HG02759 (cell line): ENCODE measurements around the gene PFKFB2.

Experiments
- ATAC-seq: cut with Tn5 transposase; IDR thresholded peaks from one replicate; pipeline ENCODE4 v1.9.1; 2021; ENCODE audit warnings: mild to moderate bottlenecking, moderate library complexity; ENCODE audit not compliant: unreplicated experiment

Gene PFKFB2

DNA sequence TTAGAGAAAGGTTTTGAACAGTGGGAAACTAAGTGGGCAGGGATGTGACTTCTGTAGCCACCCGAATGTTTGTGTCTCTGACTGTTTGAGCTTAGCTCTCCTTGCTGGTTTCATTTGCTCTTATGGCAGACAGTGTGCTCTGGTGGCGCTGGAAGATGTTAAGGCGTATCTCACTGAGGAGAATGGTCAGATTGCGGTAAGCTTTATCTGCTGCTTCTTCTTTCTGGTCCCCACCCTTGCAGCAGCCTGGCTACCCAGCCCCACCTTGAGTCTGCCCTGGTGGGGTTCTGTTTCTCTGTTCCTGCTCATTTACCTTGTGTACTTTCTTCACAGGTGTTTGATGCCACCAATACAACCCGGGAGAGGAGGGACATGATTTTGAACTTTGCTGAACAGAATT is 9.9 kb downstream of the PFKFB2 start:
- no peak for ATAC-seq

GRCh38 chr1:207064561-207064960 is 11.5 kb downstream of the PFKFB2 start:
- no peak for ATAC-seq

DNA sequence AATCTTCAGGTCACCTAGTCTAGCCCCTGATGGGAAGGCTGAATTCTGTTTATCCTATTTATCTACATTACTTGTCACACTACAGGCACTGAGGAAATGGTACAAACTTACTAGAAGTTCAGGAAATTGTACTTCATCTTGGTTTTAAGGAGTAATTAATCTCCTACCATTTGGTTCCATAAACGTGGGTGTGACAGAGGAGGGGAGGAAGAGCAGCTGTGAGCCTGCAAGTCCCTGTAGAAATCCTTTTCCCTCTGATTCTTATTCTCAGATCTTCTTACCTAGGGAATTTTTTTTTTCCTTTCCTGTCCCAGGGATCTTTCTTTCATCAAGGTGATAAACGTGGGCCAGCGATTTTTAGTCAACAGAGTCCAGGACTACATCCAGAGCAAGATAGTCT is 14.1 kb downstream of the PFKFB2 start:
- no peak for ATAC-seq

GRCh38 chr1:207067665-207068064 is 14.6 kb downstream of the PFKFB2 start:
- ATAC-seq: no peak

- ATAC-seq: no peak
Observed at GRCh38 chr1:207069061-207069460, 16.0 kb downstream of the PFKFB2 start.

DNA sequence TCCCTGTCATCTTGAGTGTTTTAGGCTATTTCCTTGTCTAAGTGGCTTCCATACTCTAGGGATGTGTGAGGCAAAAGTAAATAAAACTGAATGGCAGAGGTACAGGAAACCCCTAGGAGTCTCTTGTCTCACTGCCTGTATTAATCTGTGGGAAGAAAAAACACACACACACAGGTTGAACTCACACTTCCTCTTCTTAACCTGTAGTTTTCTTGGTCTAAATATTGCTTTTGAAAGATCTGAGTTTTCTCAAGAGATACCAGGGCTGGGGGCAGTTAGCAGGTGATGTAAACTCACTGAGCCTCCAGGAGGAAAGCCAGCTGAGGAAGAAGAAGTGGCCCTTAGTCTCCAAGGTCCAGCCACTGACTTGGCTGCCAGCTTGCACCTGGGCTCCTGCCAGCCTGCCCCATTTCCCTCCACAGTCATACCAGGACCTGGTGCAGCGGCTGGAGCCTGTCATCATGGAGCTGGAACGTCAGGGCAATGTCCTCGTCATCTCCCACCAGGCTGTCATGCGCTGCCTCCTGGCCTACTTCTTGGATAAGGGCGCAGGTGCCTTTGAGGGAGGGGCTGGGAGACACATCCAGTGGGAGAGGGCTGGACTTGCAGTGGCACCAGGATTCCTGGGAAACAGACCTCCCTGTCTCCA is 16.9 kb downstream of the PFKFB2 start:
- ATAC-seq: no peak

GRCh38 chr1:207070811-207071210 is 17.7 kb downstream of the PFKFB2 start:
- no peak for ATAC-seq

GRCh38 chr1:207071426-207071825 is 18.4 kb downstream of the PFKFB2 start:
- no peak for ATAC-seq

DNA sequence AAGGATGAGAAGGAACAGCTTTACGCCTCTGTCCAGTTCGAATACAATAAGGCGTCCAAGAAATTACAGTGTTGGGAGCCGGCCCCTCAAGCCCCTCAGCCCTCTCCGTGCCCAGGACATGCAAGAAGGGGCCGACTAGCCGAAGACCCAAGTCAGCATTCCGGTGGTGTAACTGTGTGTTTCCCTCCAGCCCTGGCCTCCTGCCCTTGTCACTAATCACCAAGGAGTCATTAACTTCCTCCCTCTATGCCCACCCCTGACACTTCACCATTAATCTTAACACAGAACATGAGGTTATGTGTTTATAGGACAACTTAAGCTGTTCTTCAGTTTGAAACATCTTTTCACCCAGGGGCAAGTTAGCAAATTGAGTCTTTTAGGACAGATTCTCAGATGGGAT is 19.2 kb downstream of the PFKFB2 start:
- ATAC-seq: no peak

GRCh38 chr1:207073906-207074820 is 21.1 kb downstream of the PFKFB2 start:
- no peak for ATAC-seq

GRCh38 chr1:207076181-207076955 is 23.3 kb downstream of the PFKFB2 start:
- no peak for ATAC-seq

DNA sequence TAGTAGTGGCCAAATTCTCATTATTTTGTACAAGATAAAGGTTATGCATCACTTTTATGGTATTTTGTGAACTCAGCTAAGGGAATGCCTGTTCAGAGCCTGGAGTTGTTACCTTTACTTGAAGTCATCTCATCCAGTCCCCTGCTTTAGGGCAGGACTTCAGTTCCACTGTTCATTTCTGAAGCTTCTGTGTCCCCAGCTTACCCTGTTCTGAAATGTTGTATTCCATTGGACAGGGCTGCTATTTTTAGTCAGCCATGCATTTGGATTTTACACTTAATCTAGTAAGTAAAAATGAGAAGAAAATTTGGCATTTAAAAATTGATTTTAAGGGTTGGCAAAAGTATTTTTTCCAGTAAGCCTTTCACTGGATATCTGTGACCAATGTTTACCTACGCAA is 23.9 kb downstream of the PFKFB2 start:
- no peak for ATAC-seq

DNA sequence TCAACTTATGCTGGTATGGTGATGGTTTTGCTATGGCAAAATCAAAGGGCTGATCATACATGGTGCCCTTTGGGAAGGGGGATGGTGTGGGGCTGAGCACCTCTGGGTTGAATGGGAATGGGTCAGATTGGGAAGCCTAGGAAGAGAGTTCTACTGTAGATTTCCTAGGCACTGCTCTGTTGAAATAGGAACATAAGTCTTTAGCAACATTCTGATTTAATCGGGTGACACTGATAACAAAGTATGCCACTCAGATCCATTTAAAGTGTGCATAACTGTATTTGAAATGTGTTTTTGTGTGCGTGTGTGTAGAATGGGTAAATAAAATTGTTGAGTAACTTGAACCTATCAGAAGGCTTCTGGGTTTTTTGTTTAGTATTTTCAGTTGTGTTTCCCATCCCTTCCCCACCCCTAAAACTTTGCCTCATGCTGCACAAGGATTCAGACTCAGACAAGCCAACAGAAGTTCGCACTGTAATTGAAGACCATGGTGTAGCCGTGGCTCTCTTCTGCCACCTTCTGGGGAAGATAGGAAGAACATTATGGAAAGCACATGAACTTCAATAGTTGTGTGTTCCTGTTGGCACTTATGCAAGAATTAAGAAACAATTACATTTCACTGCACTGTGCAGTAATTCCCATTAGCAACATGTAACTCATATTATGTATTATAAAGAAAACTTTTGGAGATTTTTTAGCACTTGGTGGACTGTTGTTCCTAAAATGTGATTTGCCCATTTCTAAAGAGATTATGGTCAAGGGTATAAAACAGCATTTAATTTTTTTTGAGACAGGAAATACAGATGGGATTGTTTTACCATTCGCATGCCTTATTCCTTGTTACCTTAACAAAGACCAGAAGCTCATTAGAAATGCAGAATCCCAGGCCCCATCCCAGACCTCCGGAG is 24.6 kb downstream of the PFKFB2 start:
- peak; percentile 70 for ATAC-seq

DNA sequence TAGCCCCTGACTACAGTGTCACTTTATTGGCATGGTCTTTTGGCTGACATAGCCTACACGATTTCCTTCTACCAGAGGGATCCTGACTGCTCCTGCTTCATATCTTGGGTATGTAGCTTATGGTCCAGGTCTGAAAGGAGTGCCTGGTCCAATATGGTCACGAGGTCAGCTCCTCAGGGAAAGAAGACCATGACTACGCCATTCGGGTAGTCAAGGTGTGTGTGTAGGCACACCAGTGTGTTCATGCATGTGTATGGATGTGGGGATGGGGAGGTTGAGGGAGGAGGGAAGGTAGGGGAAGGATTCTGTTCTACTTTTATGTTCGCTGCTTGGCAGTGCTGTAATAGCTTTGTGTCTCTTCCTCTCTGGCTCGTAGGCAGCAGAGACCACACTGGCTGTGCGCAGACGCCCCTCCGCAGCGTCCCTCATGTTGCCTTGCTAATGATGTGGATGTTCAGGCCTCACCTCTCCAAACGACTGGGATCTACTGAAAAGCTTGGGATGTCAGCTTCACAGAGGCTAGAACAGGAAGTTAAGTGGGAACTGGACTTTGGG is 25.6 kb downstream of the PFKFB2 start:
- no peak for ATAC-seq

DNA sequence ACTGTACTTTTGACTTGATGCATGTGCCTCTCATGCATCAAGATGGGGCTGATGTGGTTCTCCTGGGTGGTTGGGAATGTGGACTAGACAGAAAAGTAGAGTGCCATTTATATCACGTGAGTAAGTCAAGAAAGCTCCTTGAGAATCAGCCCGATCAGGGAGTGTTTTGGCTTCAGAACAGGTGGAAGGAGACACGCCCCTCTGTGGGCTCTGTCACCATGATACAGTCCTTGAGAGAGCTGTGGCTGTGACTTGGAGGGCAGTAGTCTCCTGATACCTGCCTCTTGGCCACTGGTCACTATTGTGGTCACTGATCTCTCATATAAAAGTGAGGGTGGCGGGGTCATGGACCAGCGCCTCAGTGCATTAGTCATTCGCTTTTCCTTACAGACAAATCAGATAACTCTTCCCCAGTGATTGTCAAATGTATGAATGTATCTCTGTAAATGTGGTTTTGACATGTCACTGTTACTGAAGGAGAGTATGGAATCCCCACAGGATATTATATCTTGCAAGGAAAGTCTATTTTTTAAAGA is 26.7 kb downstream of the PFKFB2 start:
- ATAC-seq: no peak

DNA sequence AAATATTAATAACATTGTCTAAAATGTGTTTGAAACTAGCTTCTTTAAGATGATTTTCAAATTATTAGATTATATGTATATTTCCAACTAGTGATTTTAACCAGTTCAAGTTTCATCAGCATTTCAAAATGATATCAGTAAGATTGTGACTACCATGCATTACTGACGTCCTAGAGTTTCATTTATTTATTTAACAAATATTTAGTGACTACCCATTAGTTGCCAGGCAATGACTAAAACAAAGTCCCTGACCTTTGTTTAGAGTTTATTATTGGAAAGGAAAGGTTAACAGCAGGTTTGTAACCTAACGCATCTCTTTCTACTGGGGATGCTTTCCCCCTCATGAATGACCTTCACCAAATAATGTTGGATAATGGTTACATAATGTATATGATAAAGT is 28.0 kb downstream of the PFKFB2 start:
- ATAC-seq: no peak

GRCh38 chr1:207081806-207082205 is 28.7 kb downstream of the PFKFB2 start:
- ATAC-seq: no peak

GRCh38 chr1:207084232-207084631 is 31.2 kb downstream of the PFKFB2 start:
- ATAC-seq: no peak

GRCh38 chr1:207084701-207085180 is 31.7 kb downstream of the PFKFB2 start:
- peak; percentile 69 for ATAC-seq

- ATAC-seq: no peak
Observed at GRCh38 chr1:207085887-207086286, 32.8 kb downstream of the PFKFB2 start.
